NB4 (cell line): ENCODE data around the gene TIMM17B.

Source experiments
- POLR2A ChIP-seq: IDR thresholded peaks from 2 replicates; pipeline ENCODE4 v1.6.1; 2011; ENCODE audit warnings: mild to moderate bottlenecking; ENCODE audit not compliant: insufficient read length; ENCODE audit errors: extremely low read depth
- TF ChIP-seq, protein P1 (sequence below): IDR thresholded peaks from one replicate; pipeline ENCODE4 v1.5.1; 2012; ENCODE audit warnings: low read depth, low read length
- TF ChIP-seq, protein P2 (sequence below): IDR thresholded peaks from 2 replicates; pipeline ENCODE4 v1.6.1; 2011; ENCODE audit warnings: low read depth, low read length

DNA sequence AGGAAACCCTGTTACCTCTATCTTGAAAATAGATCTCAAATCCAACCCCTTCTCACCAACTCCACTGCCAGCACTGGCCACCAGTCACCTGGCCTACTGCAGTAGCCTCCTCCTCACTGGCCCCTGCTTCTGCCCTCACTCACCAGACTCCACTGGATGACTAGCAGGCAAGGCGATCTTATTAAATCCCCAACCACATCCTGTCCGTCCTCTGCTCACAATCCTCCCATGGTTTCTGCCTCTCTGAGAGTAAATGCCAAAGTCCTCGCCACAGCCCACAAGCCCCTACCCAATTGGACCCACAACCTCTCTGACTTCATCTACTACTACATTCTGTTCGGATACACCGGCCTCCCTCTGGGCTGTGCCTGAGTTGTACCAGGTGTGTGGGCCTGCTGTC lies 26.7 kb upstream of the TIMM17B start:
- TF ChIP-seq, protein P1, sequence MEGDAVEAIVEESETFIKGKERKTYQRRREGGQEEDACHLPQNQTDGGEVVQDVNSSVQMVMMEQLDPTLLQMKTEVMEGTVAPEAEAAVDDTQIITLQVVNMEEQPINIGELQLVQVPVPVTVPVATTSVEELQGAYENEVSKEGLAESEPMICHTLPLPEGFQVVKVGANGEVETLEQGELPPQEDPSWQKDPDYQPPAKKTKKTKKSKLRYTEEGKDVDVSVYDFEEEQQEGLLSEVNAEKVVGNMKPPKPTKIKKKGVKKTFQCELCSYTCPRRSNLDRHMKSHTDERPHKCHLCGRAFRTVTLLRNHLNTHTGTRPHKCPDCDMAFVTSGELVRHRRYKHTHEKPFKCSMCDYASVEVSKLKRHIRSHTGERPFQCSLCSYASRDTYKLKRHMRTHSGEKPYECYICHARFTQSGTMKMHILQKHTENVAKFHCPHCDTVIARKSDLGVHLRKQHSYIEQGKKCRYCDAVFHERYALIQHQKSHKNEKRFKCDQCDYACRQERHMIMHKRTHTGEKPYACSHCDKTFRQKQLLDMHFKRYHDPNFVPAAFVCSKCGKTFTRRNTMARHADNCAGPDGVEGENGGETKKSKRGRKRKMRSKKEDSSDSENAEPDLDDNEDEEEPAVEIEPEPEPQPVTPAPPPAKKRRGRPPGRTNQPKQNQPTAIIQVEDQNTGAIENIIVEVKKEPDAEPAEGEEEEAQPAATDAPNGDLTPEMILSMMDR = no peak
- TF ChIP-seq POLR2A = no peak
- TF ChIP-seq, protein P2, sequence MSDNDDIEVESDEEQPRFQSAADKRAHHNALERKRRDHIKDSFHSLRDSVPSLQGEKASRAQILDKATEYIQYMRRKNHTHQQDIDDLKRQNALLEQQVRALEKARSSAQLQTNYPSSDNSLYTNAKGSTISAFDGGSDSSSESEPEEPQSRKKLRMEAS = no peak
